ENCODE measurements around the gene GNGT2. TPM values are rescaled to one million over a fixed set of nuclear protein-coding genes. Genes with fewer than 3 reads are reported as not detected.
"Not testable (repeated sequence)": the region's sequence is repeated elsewhere in the genome, so short reads cannot be mapped to it uniquely, and the experiment has no call there.

The GNGT2 gene
- total and polyA plus RNA-seq, 4 donors = 0.23 to 2.2 (median 1.1) TPM

DNA sequence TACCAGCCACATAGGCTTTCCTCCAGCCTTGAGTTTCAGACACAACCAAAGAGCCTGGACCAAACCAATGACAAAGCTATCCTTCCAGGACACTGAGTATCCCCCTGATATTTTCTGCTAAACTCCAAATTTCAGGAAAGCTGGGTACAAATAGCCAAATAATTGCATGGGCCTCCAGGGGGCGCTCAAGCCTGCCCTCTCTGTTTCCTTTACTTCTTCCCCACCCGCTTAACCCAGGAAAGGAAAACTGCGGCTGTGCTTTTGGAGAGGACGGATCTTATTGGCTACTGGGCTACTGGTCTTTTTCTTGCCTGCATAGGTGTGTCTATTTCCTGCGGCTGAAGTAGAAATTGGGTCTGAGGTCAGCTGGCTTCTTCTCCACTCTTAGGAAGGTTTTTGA is 30.1 kb downstream of the GNGT2 start:
- no peak overlapping the region for H3K9ac ChIP-seq (ENCODE audit: low read depth in 1 of 2, low read length in 2 of 2)
- WGBS = 13% methylated on average over 5 of the region's 5 CpGs

DNA sequence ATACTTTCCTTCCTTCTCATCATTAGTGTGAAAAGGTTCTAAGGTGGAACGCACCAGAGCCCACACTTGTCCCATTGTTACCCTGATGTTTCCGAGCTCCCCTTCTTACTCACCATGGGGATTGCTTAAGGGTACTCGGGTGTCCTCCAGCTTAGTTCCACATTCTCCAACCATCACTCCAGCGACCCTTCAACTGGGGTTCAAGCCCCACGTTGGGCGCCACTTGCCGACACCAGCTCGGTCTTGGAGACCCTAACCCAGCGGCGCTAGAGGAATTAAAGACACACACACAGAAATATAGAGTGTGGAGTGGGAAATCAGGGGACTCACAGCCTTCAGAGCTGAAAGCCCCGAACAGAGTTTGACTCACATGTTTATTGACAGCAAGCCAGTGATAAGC is 34.4 kb downstream of the GNGT2 start:
- H3K9me3 ChIP-seq (ENCODE audit: control insufficient read depth in 4 of 4, low read length in 3 of 4) = peaks cover 8 to 19% (median 10%) of the 10 kb centered on the region in 4 donors
- not testable (repeated sequence) for H3K36me3 ChIP-seq (ENCODE audit: control insufficient read depth in 4 of 4, insufficient read depth in 3 of 4, low read depth in 1 of 4, low read length in 3 of 4); H3K27me3 ChIP-seq (ENCODE audit: control insufficient read depth in 4 of 4, insufficient read depth in 4 of 4, low read length in 3 of 4); H3K27ac ChIP-seq (ENCODE audit: low read depth in 1 of 2, low read length in 2 of 2); H3K4me1 ChIP-seq (ENCODE audit: control insufficient read depth in 4 of 4, insufficient read depth in 4 of 4, low read length in 3 of 4); H3K9ac ChIP-seq (ENCODE audit: low read depth in 1 of 2, low read length in 2 of 2); DNase-seq (ENCODE audit: low spot score)
- WGBS = 86% methylated on average over 11 of the region's 11 CpGs
- H3K4me3 ChIP-seq (ENCODE audit: low read depth in 1 of 3, low read length in 3 of 3) = peak overlapping the region in 1 of 3 donors; percentile 18

More for the DNA sequence above, 30.1 kb downstream of the GNGT2 start:
- H3K27me3 ChIP-seq (ENCODE audit: control insufficient read depth in 4 of 4, insufficient read depth in 4 of 4, low read length in 3 of 4) = no peaks in the 10 kb centered on the region
- DNase-seq (ENCODE audit: low spot score) = peak; percentile 76
- no peaks in the 10 kb centered on the region for H3K36me3 ChIP-seq (ENCODE audit: control insufficient read depth in 4 of 4, insufficient read depth in 3 of 4, low read depth in 1 of 4, low read length in 3 of 4)
- H3K27ac ChIP-seq (ENCODE audit: low read depth in 1 of 2, low read length in 2 of 2) = no peak overlapping the region
- peaks cover 8 to 22% (median 9%) of the 10 kb centered on the region in 4 donors for H3K9me3 ChIP-seq (ENCODE audit: control insufficient read depth in 4 of 4, low read length in 3 of 4)
- H3K4me3 ChIP-seq (ENCODE audit: low read depth in 1 of 3, low read length in 3 of 3) = no peak overlapping the region
- TF ChIP-seq RAD21 (IDR thresholded peaks at IDR 0.05) = peak; percentile 90 to 91
- TF ChIP-seq, protein P1, sequence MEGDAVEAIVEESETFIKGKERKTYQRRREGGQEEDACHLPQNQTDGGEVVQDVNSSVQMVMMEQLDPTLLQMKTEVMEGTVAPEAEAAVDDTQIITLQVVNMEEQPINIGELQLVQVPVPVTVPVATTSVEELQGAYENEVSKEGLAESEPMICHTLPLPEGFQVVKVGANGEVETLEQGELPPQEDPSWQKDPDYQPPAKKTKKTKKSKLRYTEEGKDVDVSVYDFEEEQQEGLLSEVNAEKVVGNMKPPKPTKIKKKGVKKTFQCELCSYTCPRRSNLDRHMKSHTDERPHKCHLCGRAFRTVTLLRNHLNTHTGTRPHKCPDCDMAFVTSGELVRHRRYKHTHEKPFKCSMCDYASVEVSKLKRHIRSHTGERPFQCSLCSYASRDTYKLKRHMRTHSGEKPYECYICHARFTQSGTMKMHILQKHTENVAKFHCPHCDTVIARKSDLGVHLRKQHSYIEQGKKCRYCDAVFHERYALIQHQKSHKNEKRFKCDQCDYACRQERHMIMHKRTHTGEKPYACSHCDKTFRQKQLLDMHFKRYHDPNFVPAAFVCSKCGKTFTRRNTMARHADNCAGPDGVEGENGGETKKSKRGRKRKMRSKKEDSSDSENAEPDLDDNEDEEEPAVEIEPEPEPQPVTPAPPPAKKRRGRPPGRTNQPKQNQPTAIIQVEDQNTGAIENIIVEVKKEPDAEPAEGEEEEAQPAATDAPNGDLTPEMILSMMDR (IDR thresholded peaks at IDR 0.05; ENCODE audit: low read depth, low read length, missing input control) = peak; percentile 81
- TF ChIP-seq SP1 (IDR thresholded peaks at IDR 0.05) = no peak
- no peaks in the 10 kb centered on the region for H3K4me1 ChIP-seq (ENCODE audit: control insufficient read depth in 4 of 4, insufficient read depth in 4 of 4, low read length in 3 of 4)

DNA sequence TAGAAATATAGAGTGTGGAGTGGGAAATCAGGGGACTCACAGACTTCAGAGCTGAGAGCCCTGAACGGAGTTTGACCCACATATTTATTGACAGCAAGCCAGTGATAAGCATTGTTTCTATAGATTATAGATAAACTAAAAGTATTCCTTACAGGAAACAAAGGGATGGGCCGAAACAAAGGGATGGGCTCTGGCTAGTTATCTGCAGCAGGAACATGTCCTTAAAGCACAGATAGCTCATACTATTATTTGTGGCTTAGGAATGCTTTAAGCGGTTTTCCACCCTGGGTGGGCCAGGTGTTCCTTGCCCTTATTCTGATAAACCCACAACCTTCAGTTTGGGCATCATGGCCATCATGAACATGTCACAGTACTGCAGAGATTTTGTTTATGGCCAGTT is 39.7 kb downstream of the GNGT2 start:
- not testable (repeated sequence) for H3K9me3 ChIP-seq (ENCODE audit: control insufficient read depth in 4 of 4, low read length in 3 of 4); DNase-seq (ENCODE audit: low spot score); H3K27me3 ChIP-seq (ENCODE audit: control insufficient read depth in 4 of 4, insufficient read depth in 4 of 4, low read length in 3 of 4); H3K9ac ChIP-seq (ENCODE audit: low read depth in 1 of 2, low read length in 2 of 2); H3K27ac ChIP-seq (ENCODE audit: low read depth in 1 of 2, low read length in 2 of 2); H3K4me3 ChIP-seq (ENCODE audit: low read depth in 1 of 3, low read length in 3 of 3); H3K4me1 ChIP-seq (ENCODE audit: control insufficient read depth in 4 of 4, insufficient read depth in 4 of 4, low read length in 3 of 4); H3K36me3 ChIP-seq (ENCODE audit: control insufficient read depth in 4 of 4, insufficient read depth in 3 of 4, low read depth in 1 of 4, low read length in 3 of 4)
- 72% methylated on average over 3 of the region's 3 CpGs for WGBS

DNA sequence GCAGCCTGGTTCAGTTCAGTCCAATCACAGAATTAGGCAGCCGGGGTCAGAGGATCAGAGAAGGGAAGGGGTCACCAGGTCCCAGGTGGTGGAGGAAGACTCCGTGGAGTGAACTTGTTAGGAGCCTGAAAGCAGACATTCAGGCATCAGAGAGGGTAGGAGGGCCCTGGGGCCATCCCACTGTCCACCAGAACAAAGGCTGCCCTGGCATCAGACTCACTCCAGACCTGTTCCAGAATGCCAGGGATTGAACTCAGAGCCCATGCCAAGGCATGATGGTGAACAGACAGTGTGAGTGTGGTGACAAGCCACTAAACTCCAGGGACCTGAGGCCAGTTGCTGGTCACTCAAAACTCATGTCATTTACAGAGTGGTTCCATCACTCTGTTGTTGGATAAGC is 40.2 kb downstream of the GNGT2 start:
- no peaks in the 10 kb centered on the region for H3K4me1 ChIP-seq (ENCODE audit: control insufficient read depth in 4 of 4, insufficient read depth in 4 of 4, low read length in 3 of 4)
- no peaks in the 10 kb centered on the region for H3K36me3 ChIP-seq (ENCODE audit: control insufficient read depth in 4 of 4, insufficient read depth in 3 of 4, low read depth in 1 of 4, low read length in 3 of 4)
- no peak for DNase-seq (ENCODE audit: low spot score)
- H3K9me3 ChIP-seq (ENCODE audit: control insufficient read depth in 4 of 4, low read length in 3 of 4) = peaks cover 0 to 2% (median under 1%) of the 10 kb centered on the region in 4 donors
- H3K27ac ChIP-seq (ENCODE audit: low read depth in 1 of 2, low read length in 2 of 2) = no peak overlapping the region
- H3K27me3 ChIP-seq (ENCODE audit: control insufficient read depth in 4 of 4, insufficient read depth in 4 of 4, low read length in 3 of 4) = peaks cover 0 to 5% (median 0%) of the 10 kb centered on the region in 4 donors
- no peak overlapping the region for H3K9ac ChIP-seq (ENCODE audit: low read depth in 1 of 2, low read length in 2 of 2)
- WGBS = 76% methylated on average over 2 of the region's 2 CpGs
- H3K4me3 ChIP-seq (ENCODE audit: low read depth in 1 of 3, low read length in 3 of 3) = no peak overlapping the region
- TF ChIP-seq, protein P2, sequence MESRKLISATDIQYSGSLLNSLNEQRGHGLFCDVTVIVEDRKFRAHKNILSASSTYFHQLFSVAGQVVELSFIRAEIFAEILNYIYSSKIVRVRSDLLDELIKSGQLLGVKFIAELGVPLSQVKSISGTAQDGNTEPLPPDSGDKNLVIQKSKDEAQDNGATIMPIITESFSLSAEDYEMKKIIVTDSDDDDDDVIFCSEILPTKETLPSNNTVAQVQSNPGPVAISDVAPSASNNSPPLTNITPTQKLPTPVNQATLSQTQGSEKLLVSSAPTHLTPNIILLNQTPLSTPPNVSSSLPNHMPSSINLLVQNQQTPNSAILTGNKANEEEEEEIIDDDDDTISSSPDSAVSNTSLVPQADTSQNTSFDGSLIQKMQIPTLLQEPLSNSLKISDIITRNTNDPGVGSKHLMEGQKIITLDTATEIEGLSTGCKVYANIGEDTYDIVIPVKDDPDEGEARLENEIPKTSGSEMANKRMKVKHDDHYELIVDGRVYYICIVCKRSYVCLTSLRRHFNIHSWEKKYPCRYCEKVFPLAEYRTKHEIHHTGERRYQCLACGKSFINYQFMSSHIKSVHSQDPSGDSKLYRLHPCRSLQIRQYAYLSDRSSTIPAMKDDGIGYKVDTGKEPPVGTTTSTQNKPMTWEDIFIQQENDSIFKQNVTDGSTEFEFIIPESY (IDR thresholded peaks at IDR 0.05) = no peak
- TF ChIP-seq FOXA1 (IDR thresholded peaks at IDR 0.05) (no peak), TAF1 (conservative IDR thresholded peaks at IDR 0.05) (no peak), SP1 (IDR thresholded peaks at IDR 0.05) (no peak), GABPA (IDR thresholded peaks at IDR 0.05 in 1 of 2, conservative IDR thresholded peaks at IDR 0.05 in 1 of 2) (no peak), YY1 (IDR thresholded peaks at IDR 0.05) (no peak), JUND (IDR thresholded peaks at IDR 0.05) (no peak), EGR1 (IDR thresholded peaks at IDR 0.05; ENCODE audit: low read depth in 2 of 2) (no peak), RXRA (IDR thresholded peaks at IDR 0.05) (no peak), NR2F2 (IDR thresholded peaks at IDR 0.05) (no peak)
- TF ChIP-seq, protein P1 (IDR thresholded peaks at IDR 0.05; ENCODE audit: low read depth, low read length, missing input control) = no peak
- TF ChIP-seq, protein P3, sequence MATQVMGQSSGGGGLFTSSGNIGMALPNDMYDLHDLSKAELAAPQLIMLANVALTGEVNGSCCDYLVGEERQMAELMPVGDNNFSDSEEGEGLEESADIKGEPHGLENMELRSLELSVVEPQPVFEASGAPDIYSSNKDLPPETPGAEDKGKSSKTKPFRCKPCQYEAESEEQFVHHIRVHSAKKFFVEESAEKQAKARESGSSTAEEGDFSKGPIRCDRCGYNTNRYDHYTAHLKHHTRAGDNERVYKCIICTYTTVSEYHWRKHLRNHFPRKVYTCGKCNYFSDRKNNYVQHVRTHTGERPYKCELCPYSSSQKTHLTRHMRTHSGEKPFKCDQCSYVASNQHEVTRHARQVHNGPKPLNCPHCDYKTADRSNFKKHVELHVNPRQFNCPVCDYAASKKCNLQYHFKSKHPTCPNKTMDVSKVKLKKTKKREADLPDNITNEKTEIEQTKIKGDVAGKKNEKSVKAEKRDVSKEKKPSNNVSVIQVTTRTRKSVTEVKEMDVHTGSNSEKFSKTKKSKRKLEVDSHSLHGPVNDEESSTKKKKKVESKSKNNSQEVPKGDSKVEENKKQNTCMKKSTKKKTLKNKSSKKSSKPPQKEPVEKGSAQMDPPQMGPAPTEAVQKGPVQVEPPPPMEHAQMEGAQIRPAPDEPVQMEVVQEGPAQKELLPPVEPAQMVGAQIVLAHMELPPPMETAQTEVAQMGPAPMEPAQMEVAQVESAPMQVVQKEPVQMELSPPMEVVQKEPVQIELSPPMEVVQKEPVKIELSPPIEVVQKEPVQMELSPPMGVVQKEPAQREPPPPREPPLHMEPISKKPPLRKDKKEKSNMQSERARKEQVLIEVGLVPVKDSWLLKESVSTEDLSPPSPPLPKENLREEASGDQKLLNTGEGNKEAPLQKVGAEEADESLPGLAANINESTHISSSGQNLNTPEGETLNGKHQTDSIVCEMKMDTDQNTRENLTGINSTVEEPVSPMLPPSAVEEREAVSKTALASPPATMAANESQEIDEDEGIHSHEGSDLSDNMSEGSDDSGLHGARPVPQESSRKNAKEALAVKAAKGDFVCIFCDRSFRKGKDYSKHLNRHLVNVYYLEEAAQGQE (IDR thresholded peaks at IDR 0.05) = no peak
- TF ChIP-seq, protein P4, sequence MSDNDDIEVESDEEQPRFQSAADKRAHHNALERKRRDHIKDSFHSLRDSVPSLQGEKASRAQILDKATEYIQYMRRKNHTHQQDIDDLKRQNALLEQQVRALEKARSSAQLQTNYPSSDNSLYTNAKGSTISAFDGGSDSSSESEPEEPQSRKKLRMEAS (IDR thresholded peaks at IDR 0.05) = no peak

Data from liver (tissue), 9 donors.